Neural cell (in vitro differentiated cells): ENCODE measurements around the gene CFAP61.

ENCODE experiments used
- EP300 ChIP-seq: fragments of 450-650 bp; conservative IDR thresholded peaks from 2 replicates; pipeline ENCODE4 v1.6.1; 2014; ENCODE audit warnings: antibody characterized with exemption, mild to moderate bottlenecking, moderate library complexity; ENCODE audit not compliant: poor library complexity, severe bottlenecking
- EZH2 ChIP-seq: fragments of 200-600, 300-800 bp; shearing (Covaris generic), sonication (generic); IDR thresholded peaks from 2 replicates; pipeline ENCODE4 v1.6.1; 2014; ENCODE audit warnings: antibody characterized with exemption, low read length, borderline replicate concordance, mild to moderate bottlenecking; ENCODE audit not compliant: insufficient read depth, poor library complexity, severe bottlenecking
- TAF1 ChIP-seq: IDR thresholded peaks from 2 replicates; pipeline ENCODE4 v1.6.1; 2012; ENCODE audit warnings: low read depth
- TF ChIP-seq, protein P1 (sequence below): fragments of 450-650 bp; IDR thresholded peaks from 2 replicates; pipeline ENCODE4 v1.5.1; 2014; ENCODE audit warnings: antibody characterized with exemption, mild to moderate bottlenecking, moderate library complexity; ENCODE audit not compliant: poor library complexity, severe bottlenecking

DNA sequence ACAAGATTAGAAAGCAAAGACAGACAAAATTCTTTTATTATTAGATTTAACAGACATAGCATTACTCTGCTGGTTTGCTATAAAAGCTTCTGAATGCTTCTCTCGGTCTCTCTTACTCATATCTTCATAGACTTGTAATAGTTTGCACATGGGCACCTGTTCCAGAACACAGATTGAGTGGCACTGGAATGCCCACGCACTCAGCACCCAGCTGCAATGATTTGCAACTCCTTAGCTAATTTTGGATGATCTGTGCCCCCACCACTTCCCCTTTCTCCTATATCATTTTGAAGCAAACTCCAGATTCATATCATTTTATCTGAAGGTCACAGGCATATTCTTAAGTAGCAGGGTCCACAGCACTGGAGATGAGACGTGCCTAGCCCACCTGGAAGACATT lies 148.8 kb downstream of the CFAP61 start:
- no peak for TF ChIP-seq EP300
- TF ChIP-seq, protein P1, sequence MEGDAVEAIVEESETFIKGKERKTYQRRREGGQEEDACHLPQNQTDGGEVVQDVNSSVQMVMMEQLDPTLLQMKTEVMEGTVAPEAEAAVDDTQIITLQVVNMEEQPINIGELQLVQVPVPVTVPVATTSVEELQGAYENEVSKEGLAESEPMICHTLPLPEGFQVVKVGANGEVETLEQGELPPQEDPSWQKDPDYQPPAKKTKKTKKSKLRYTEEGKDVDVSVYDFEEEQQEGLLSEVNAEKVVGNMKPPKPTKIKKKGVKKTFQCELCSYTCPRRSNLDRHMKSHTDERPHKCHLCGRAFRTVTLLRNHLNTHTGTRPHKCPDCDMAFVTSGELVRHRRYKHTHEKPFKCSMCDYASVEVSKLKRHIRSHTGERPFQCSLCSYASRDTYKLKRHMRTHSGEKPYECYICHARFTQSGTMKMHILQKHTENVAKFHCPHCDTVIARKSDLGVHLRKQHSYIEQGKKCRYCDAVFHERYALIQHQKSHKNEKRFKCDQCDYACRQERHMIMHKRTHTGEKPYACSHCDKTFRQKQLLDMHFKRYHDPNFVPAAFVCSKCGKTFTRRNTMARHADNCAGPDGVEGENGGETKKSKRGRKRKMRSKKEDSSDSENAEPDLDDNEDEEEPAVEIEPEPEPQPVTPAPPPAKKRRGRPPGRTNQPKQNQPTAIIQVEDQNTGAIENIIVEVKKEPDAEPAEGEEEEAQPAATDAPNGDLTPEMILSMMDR: no peak
- no peak for TF ChIP-seq TAF1
- TF ChIP-seq EZH2: no peak
